Esophagus squamous epithelium (tissue), 5 donors: ENCODE measurements around the gene DCHS1. TPM values are rescaled to one million over a fixed set of nuclear protein-coding genes. Genes with fewer than 3 reads are reported as not detected.

Experiments
- DNase-seq: peaks from one replicate; lab custom pipeline; 2025; lab: John Stamatoyannopoulos, UW
- H3K27ac ChIP-seq, 4 donors: fragments of 200-600 bp; sonication (generic); one replicate each; pipeline ENCODE4 v1.5.1; 2016 to 2019; ENCODE audit warnings: mild to moderate bottlenecking in 1 of 4
- H3K27me3 ChIP-seq, 4 donors: fragments of 200-600 bp; sonication (generic); 1 replicate in 3 of 4; 2 replicates in 1 of 4; pipeline versions ENCODE4 v1.5.1 to v1.6.0; 2017 to 2021; ENCODE audit warnings: antibody characterized with exemption in 1 of 4
- H3K36me3 ChIP-seq, 3 donors: fragments of 200-600 bp; sonication (generic); one replicate each; pipeline ENCODE4 v1.5.1; 2016 to 2019
- H3K4me1 ChIP-seq, 3 donors: fragments of 200-600 bp; sonication (generic); one replicate each; pipeline ENCODE4 v1.5.1; 2017 to 2019
- H3K4me3 ChIP-seq, 4 donors: fragments of 200-600 bp; sonication (generic); 1 replicate in 3 of 4; 2 replicates in 1 of 4; pipeline ENCODE4 v1.5.1; 2016 to 2019; ENCODE audit warnings: mild to moderate bottlenecking in 2 of 4, moderate library complexity in 1 of 4
- H3K9me3 ChIP-seq, 3 donors: fragments of 200-600 bp; sonication (generic); one replicate each; pipeline ENCODE4 v1.5.1; 2016 to 2019
- CTCF ChIP-seq, 6 experiments: fragments of 450-650 bp in 4 of 6; fragments of 200-600 bp in 2 of 6; sonication (generic) in 2 of 6; IDR thresholded peaks; one replicate each; pipeline ENCODE4 v1.5.1; 2016 to 2019; ENCODE audit warnings: antibody characterized with exemption in 6 of 6, mild to moderate bottlenecking in 4 of 6, moderate library complexity in 4 of 6
- POLR2A ChIP-seq, 4 donors: fragments of 450-650 bp; IDR thresholded peaks; one replicate each; pipeline ENCODE4 v1.6.1; 2017; ENCODE audit warnings: antibody characterized with exemption in 4 of 4, mild to moderate bottlenecking in 4 of 4, moderate library complexity in 3 of 4
- WGBS, 2 donors: methylation state at CpG; one replicate each; pipeline ENCODE4 v1.1.5; 2018; 5-methylcytosine and 5-hydroxymethylcytosine counted together
- intact Hi-C: fragments of 100-400 bp; cut with DNase I; formaldehyde crosslinking; loops from one replicate; pipeline ENCODE4 v1.15.0; 2022
- total RNA-seq, 4 donors: library from RNA; depleted of rRNA; stranded (reverse); fragments of >200 nt; gene quantifications; one replicate each; pipeline ENCODE4 v1.1.0, GENCODE V29; 2016
- donor health status: DM: yes; HTN: yes; CAD: no.

Gene DCHS1
- total RNA-seq, 4 donors from 2014 or later, result 1.1 to 9.9 (median 2.3) TPM

DNA sequence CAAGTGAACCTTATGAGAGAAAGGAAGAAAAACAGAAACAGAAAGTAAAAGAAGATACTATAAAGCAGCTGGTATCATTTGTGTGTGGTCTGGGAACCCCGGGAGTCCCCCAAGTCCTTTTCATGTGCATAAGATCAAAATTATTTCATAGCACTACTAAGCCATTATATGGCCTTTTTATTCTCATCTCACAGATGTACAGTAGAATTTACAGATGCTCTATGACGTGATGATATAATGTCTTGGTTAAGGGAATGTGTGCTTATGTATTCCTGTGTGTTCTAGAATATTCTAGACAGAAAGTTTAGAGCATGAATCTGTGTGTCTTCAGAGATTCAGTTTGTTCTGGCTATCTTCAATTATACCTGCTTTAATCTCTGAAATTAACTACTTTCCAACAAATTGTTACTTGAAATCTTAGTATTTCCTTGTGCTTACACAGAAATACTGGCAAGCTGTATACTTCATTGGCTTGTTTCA, 27.8 kb downstream of the DCHS1 start:
- Histone ChIP-seq H3K36me3 (peaks cover 0 to 72% (median 0%) of the 10 kb centered on the region in 3 donors), H3K27me3 (peaks cover 0 to 34% (median 0%) of the 10 kb centered on the region in 4 donors)

GRCh38 chr11:6626971-6627761, 28.4 kb downstream of the DCHS1 start:
- Histone ChIP-seq H3K4me3 (no peak overlapping the region), H3K4me1 (peaks cover 0 to 17% (median 0%) of the 10 kb centered on the region in 3 donors), H3K9me3 (no peaks in the 10 kb centered on the region), H3K36me3 (peaks cover 0 to 66% (median 0%) of the 10 kb centered on the region in 3 donors), H3K27me3 (peaks cover 0 to 32% (median 0%) of the 10 kb centered on the region in 4 donors), H3K27ac (no peak overlapping the region)
- no peak for DNase-seq
- intact Hi-C loops, result no loop called here
- no peak for TF ChIP-seq CTCF (IDR thresholded peaks at IDR 0.05)
- TF ChIP-seq POLR2A (IDR thresholded peaks at IDR 0.05), result no peak
- WGBS, 2 donors, result 45 to 65% methylated on average over 5 to 9 of the region's 19 CpGs

More for the DNA sequence above, 27.8 kb downstream of the DCHS1 start:
- no peaks in the 10 kb centered on the region for H3K9me3 ChIP-seq
- DNase-seq, result no peak
- H3K4me1 ChIP-seq, result peaks cover 0 to 17% (median 0%) of the 10 kb centered on the region in 3 donors
- intact Hi-C loops, result no loop called here
- no peak overlapping the region for H3K4me3 ChIP-seq
- TF ChIP-seq CTCF (IDR thresholded peaks at IDR 0.05) (no peak), POLR2A (IDR thresholded peaks at IDR 0.05) (no peak)
- 51 to 63% methylated on average over 2 of the region's 2 CpGs for WGBS, 2 donors
- no peak overlapping the region for H3K27ac ChIP-seq

DNA sequence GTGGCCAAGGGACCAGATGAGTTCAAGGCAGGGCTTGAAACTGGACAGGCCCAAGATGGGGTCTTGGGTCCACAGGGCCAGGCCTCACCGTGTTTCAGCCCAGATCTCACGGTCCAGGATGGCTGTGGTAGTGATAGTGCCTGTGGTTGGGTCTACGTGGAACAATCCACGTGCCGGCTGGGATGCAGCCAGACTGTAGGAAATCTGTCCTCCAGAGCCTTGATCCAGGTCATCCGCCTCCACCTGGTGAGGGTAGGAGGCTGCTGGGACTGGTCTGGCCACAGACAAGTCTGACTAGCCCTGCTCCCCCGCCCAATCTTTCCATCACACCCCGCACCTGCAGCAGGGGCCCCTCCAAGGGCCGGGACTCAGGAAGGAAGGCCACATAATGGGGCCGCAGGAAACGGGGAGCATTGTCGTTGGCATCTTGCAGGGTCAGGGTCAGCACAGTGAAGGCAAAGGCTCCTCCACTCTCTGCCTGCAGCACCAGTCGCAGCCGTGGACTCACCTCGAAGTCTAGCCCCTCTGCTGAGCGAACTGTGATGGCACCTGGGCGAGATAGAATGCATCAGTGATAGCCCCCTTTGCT, 29.7 kb downstream of the DCHS1 start:
- TF ChIP-seq CTCF (IDR thresholded peaks at IDR 0.05) (no peak), POLR2A (IDR thresholded peaks at IDR 0.05) (no peak)
- DNase-seq, result no peak
- Histone ChIP-seq H3K36me3 (peaks cover 0 to 56% (median 0%) of the 10 kb centered on the region in 3 donors), H3K4me3 (no peak overlapping the region), H3K27me3 (peaks cover 0 to 22% (median 0%) of the 10 kb centered on the region in 4 donors), H3K4me1 (peaks cover 0 to 17% (median 0%) of the 10 kb centered on the region in 3 donors), H3K27ac (no peak overlapping the region), H3K9me3 (no peaks in the 10 kb centered on the region)
- 79 to 86% methylated on average over 6 to 9 of the region's 17 CpGs for WGBS, 2 donors
- intact Hi-C loops, result no loop called here

DNA sequence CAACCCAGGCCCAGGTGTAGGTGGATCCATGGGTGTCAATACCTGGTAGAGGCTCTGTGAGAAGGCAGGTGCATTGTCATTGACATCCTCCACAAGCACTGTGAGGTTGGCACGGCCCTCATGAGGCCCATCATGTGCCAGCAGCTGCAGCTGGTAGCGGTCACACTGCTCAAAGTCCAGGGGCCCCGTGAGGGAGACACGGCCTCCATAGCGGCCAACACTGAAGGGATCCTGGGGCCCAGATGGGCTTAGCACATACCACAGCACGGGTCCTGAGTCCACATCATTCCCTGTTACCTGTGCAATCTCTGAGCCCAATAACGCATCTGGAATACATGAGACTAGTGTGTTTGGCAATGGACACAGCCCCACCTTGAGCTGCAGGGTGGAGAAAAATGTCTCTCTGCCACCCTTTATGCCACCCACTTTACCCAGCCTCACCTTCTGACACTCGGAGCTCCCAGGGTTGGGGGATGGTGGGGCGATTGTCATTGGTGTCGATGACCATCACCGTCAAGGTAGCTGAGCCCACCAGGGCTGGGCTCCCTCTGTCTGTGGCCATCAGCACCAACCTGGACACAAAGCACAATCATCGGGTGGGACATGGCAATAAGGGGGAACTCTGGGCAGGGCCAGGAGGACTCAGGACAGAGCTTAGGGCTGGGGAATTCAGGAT, 30.3 kb downstream of the DCHS1 start:
- TF ChIP-seq POLR2A (IDR thresholded peaks at IDR 0.05) (no peak), CTCF (IDR thresholded peaks at IDR 0.05) (no peak)
- peaks cover 0 to 49% (median 0%) of the 10 kb centered on the region in 3 donors for H3K36me3 ChIP-seq
- no peaks in the 10 kb centered on the region for H3K9me3 ChIP-seq
- no peak for DNase-seq
- no peak overlapping the region for H3K27ac ChIP-seq
- 77 to 90% methylated on average over 3 to 5 of the region's 12 CpGs for WGBS, 2 donors
- H3K27me3 ChIP-seq, result peaks cover 0 to 16% (median 0%) of the 10 kb centered on the region in 4 donors
- H3K4me3 ChIP-seq, result no peak overlapping the region
- peaks cover 0 to 11% (median 0%) of the 10 kb centered on the region in 3 donors for H3K4me1 ChIP-seq
- intact Hi-C loops, result no loop called here
